GM19099 (cell line): ENCODE measurements around the gene ADIPOR2.

ENCODE experiments used
- POLR2A ChIP-seq: IDR thresholded peaks from 3 replicates; pipeline ENCODE4 v1.6.1; 2011; ENCODE audit warnings: low read depth; ENCODE audit not compliant: insufficient read length; ENCODE audit errors: extremely low read depth

ADIPOR2 gene, protein sequence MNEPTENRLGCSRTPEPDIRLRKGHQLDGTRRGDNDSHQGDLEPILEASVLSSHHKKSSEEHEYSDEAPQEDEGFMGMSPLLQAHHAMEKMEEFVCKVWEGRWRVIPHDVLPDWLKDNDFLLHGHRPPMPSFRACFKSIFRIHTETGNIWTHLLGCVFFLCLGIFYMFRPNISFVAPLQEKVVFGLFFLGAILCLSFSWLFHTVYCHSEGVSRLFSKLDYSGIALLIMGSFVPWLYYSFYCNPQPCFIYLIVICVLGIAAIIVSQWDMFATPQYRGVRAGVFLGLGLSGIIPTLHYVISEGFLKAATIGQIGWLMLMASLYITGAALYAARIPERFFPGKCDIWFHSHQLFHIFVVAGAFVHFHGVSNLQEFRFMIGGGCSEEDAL

GRCh38 chr12:1690578-1691122 is at the start of gene ADIPOR2:
TSS of gene ADIPOR2 (plus strand) at chr12:1691070. CDS start at chr12:1754344, 63,274 bp downstream.
- peak; percentile 92 for TF ChIP-seq POLR2A

DNA sequence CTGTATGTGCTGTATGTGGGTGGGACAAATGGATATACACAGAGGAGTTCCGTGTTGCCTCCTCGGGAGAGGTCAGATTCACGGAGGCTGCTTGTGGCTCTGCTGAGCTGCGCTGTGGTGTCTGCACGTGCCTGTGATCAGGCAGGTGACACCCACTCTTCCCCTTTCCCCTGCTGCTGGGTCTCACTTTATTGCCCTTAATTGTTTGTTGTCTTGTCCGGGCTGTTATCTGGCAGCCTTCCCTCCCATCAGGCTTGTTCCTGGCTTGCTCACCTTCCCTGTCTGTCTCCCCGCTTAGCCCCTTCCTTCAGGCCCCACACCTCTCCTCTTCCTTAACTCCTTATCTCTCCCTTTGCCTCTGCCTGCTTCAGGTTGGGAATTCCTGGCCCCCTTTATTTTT is 48.4 kb upstream of the ADIPOR2 start:
- no peak for TF ChIP-seq POLR2A

- TF ChIP-seq POLR2A = no peak
Observed at GRCh38 chr12:1643043-1643442, 47.8 kb upstream of the ADIPOR2 start.

GRCh38 chr12:1643905-1644533 is 46.9 kb upstream of the ADIPOR2 start:
- no peak for TF ChIP-seq POLR2A

- no peak for TF ChIP-seq POLR2A
Observed at GRCh38 chr12:1644534-1645438, 46.1 kb upstream of the ADIPOR2 start.

- TF ChIP-seq POLR2A = no peak
Observed at GRCh38 chr12:1645819-1646218, 45.1 kb upstream of the ADIPOR2 start.

DNA sequence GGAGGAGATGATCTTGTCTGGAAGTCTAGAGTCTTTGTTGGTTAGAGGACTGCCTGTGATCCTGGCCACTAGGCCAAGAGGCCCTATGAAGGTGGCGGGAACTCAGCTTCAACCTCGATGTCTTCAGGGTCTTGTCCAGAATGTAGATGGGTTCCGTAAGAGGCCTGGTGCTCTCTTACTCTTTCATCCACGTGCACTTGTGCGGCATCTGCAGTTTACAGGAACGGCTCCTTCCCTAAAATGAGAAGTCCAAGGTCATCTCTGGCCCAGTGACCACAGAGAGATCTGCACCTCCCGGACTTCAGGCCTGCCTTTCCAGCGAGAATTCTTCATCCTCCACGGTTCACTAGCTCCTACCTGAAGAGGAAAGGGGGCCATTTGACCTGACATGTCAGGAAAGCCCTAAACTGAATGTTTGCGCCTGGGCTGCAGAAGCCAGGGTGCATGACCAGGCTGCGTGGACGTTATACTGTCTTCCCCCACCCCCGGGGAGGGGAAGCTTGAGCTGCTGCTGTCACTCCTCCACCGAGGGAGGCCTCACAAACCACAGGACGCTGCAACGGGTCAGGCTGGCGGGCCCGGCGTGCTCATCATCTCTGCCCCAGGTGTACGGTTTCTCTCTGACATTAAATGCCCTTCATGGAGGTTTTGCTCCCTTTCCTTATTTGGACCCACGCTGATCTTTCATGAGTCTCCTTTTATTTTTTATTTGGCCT is 44.1 kb upstream of the ADIPOR2 start:
- no peak for TF ChIP-seq POLR2A

DNA sequence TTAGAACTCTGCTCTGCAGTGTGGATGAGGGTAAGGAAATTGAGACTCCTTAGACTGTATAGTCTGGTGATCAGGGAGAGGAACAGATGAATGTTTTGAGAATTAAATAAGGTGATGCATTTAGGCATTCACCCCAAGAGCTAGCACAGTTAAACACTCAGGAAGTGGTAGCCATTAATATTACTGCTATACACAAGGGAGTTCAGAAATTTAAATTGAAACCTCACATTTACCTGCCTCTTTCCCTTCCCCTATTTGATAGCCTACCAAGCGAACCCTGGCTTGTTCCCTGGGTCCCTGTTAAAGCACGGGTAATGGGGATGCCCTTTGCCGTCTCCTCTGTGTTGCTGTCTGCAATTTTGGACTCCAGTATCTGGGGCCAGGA is 43.6 kb upstream of the ADIPOR2 start:
- no peak for TF ChIP-seq POLR2A

- TF ChIP-seq POLR2A = no peak
Observed at GRCh38 chr12:1650260-1650977, 40.5 kb upstream of the ADIPOR2 start.

DNA sequence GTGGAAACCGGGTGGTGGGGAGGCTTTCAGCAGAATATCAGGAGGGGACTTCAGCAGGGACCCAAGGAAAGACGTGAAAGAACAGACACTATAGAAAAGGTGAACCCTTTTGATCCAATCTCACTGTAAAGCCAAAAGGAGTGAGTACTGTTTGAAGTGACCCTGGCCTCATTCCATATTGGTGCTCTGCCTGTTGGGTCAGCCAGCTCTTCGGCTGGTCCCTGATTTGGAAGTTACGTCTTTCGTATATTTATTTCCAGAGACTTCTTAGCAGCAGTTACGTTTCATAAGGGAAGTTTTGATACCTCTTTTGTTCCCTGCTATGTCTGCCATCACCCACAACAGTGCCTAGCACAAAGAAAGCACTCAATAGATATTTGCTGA is 39.9 kb upstream of the ADIPOR2 start:
- no peak for TF ChIP-seq POLR2A

- TF ChIP-seq POLR2A = no peak
Observed at GRCh38 chr12:1651946-1652345, 38.9 kb upstream of the ADIPOR2 start.

DNA sequence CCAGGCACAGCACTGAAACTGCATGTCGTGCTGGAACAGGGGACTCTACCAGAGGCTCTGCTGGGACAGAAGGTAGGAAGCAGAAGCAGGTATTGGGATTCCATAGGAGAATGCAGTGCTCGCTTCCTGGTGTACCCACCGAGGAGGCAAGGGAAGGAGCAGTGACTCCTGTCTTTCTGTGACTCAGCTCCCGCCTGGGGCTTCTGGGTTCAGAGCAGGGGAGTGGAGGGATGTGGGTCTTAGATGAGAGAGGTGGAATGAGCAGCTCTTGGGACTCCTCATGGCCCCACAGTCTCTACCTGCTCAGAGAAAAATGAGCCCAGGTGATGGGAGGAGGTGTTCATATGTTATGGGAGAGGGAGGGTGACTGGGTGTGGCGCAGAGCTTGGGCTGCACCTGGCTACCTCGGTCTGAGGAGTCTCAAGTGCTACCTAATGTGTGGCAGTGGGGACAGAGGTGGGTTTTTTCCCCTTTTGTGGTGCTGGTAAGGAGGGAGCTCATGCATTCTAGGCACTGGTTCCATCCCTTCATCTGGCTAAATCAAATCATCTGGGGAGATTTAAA is 35.6 kb upstream of the ADIPOR2 start:
- no peak for TF ChIP-seq POLR2A

DNA sequence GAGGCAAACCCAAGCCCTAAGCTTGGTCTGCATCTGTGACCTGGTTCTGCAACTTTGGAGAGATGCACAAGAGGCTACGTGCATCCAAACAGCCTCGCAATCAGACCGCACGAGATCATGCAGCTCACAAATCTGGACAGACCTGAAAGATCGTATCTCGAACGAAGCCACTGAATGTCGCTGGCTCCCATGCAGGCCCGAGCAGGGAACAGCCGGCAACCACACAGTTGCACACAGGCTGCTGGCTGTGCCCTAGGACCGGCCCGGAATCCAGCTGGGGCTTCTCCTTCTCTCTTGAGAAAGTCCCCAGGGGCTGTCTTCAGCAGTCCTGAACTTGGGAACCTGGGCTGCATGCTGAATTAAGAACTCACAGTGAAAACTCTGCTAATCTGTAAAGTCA is 34.0 kb upstream of the ADIPOR2 start:
- TF ChIP-seq POLR2A = no peak

DNA sequence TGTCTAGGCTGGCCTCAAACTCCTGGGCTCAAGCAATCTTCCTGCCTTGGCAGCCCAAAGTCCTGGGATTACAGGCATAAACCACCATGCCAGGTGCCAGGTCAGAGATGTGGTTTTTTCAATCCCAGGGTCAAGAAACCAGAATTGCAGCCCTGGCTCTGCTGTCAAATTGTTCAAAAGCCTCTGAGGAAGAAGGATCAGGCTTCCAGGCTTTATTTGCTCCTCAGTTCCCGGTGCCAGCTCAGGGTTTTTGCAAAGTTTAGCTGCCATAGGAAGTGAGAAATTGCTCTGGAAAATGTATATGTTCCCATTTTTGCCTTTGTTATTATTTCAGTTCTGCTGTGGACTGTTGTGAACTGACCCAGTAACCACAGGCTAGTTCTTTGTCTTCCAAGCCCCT is 33.2 kb upstream of the ADIPOR2 start:
- TF ChIP-seq POLR2A = no peak
